OCI-LY7 (cell line): Measurements from ENCODE around the gene ADGRG3. TPM values are rescaled to one million over a fixed set of nuclear protein-coding genes. Genes with fewer than 3 reads are reported as not detected.

Source experiments
- BruUV-seq: library from RNA; stranded (reverse); fragments of 400-500 nt; replicated peaks from 2 replicates; lab custom pipeline; 2021; lab: Mats Ljungman, UMichigan
- CTCF ChIA-PET: fragments of 300-600 bp; sonication (Branson Sonifier 250); formaldehyde crosslinking; loops from one replicate; lab custom pipeline; 2022; ENCODE audit warnings: antibody characterized with exemption; ENCODE audit not compliant: unreplicated experiment; lab: Charles Lee
- POLR2A ChIA-PET: fragments of 300-600 bp; sonication (Branson Sonifier 250); formaldehyde crosslinking; loops from one replicate; lab custom pipeline; 2022; ENCODE audit warnings: antibody characterized with exemption; lab: Charles Lee
- DNase-seq: peaks from one replicate; pipeline ENCODE4 v3.0.0-alpha.2; 2015; ENCODE audit warnings: low spot score
- H2AFZ ChIP-seq: fragments of 200-600 bp; sonication (generic), shearing (Covaris generic); 2 replicates; pipeline ENCODE4 v1.6.1; 2014; ENCODE audit warnings: mild to moderate bottlenecking, antibody characterized with exemption, low read length, moderate library complexity
- H3K27ac ChIP-seq: fragments of 200-600 bp; sonication (generic); 2 replicates; pipeline ENCODE4 v1.5.1; 2014; ENCODE audit warnings: mixed run types, low read depth, mild to moderate bottlenecking, moderate library complexity, low read length, inconsistent platforms; ENCODE audit not compliant: poor library complexity, severe bottlenecking
- H3K36me3 ChIP-seq: fragments of 200-600 bp; sonication (generic); 2 replicates; pipeline ENCODE4 v1.6.1; 2014; ENCODE audit warnings: mild to moderate bottlenecking, antibody characterized with exemption, low read length, moderate library complexity, mixed read lengths; ENCODE audit not compliant: insufficient read depth
- H3K4me1 ChIP-seq: fragments of 200-600 bp; sonication (generic); 2 replicates; pipeline ENCODE4 v1.5.1; 2014; ENCODE audit warnings: mild to moderate bottlenecking, low read length; ENCODE audit not compliant: insufficient read depth, poor library complexity, severe bottlenecking
- H3K4me2 ChIP-seq: fragments of 200-600 bp; sonication (generic); 2 replicates; pipeline ENCODE4 v1.6.1; 2014; ENCODE audit warnings: mild to moderate bottlenecking, low read length
- H3K4me3 ChIP-seq: fragments of 200-600 bp; sonication (generic); 2 replicates; pipeline ENCODE4 v1.5.1; 2014; ENCODE audit warnings: mild to moderate bottlenecking, low read depth, low read length; ENCODE audit not compliant: poor library complexity, severe bottlenecking
- H3K79me2 ChIP-seq: fragments of 200-600 bp; sonication (generic); 2 replicates; pipeline ENCODE4 v1.6.1; 2016; ENCODE audit warnings: low read depth, mild to moderate bottlenecking, low read length, moderate library complexity, mixed read lengths; ENCODE audit not compliant: insufficient read depth
- H3K9me2 ChIP-seq: fragments of 200-600 bp; sonication (generic); 2 replicates; pipeline ENCODE4 v1.6.1; 2016; ENCODE audit warnings: mild to moderate bottlenecking, low read length, mixed read lengths; ENCODE audit not compliant: insufficient read depth
- H3K9me3 ChIP-seq: fragments of 200-600 bp; sonication (generic); 2 replicates; pipeline ENCODE4 v1.6.1; 2014; ENCODE audit warnings: mild to moderate bottlenecking, mixed run types, low read length, mixed read lengths
- H4K20me1 ChIP-seq: fragments of 200-600 bp; sonication (generic); 2 replicates; pipeline ENCODE4 v1.6.1; 2014; ENCODE audit warnings: mild to moderate bottlenecking, antibody characterized with exemption, low read length, moderate library complexity, mixed read lengths; ENCODE audit not compliant: insufficient read depth
- EZH2phosphoT487 ChIP-seq: fragments of 200-600 bp; sonication (generic); IDR thresholded peaks from 2 replicates; pipeline ENCODE4 v1.6.1; 2018; ENCODE audit warnings: low read depth, borderline replicate concordance, mild to moderate bottlenecking, mixed run types, antibody characterized with exemption, low read length, moderate library complexity, mixed read lengths
- intact Hi-C: fragments of 100-400 bp; cut with micrococcal nuclease; formaldehyde crosslinking; loops from one replicate; pipeline ENCODE4 v1.10.0; 2022; ENCODE audit not compliant: unreplicated experiment
- total RNA-seq, 2 experiments: library from RNA; depleted of rRNA in 1 of 2; stranded (reverse); fragments of >200 nt in 1 of 2; shearing (Covaris generic) in 1 of 2; gene quantifications; 2 replicates each; pipeline ENCODE4 v1.2.3, GENCODE V29; 2014 to 2022
- TF ChIP-seq, protein P1 (sequence below): fragments of 200-600 bp; sonication (generic); conservative IDR thresholded peaks from 2 replicates; pipeline ENCODE4 v1.5.1; 2014; ENCODE audit warnings: mild to moderate bottlenecking, antibody characterized with exemption, low read length, moderate library complexity, mixed read lengths

ADGRG3 gene
- total RNA-seq, 2 experiments from 2014 or later = not detected

- ChIA-PET POLR2A (no interaction called here), CTCF (no interaction called here)
- no peaks in the 10 kb centered on the region for H4K20me1 ChIP-seq
- intact Hi-C loops = loop anchor here (10.0 kb wide), 1 partner anchor 226 kb away; no protein-coding TSS in a partner anchor
- no peak overlapping the region for H2AFZ ChIP-seq
- H3K4me2 ChIP-seq = no peak overlapping the region
- no peaks in the 10 kb centered on the region for H3K9me2 ChIP-seq
- DNase-seq = no peak
- H3K79me2 ChIP-seq = no peaks in the 10 kb centered on the region
- no peaks in the 10 kb centered on the region for H3K9me3 ChIP-seq
- BruUV-seq = no TSS peak
- no peaks in the 10 kb centered on the region for H3K36me3 ChIP-seq
- H3K27ac ChIP-seq = no peak overlapping the region
- H3K4me1 ChIP-seq = no peaks in the 10 kb centered on the region
- H3K4me3 ChIP-seq = no peak overlapping the region
- TF ChIP-seq, protein P1, sequence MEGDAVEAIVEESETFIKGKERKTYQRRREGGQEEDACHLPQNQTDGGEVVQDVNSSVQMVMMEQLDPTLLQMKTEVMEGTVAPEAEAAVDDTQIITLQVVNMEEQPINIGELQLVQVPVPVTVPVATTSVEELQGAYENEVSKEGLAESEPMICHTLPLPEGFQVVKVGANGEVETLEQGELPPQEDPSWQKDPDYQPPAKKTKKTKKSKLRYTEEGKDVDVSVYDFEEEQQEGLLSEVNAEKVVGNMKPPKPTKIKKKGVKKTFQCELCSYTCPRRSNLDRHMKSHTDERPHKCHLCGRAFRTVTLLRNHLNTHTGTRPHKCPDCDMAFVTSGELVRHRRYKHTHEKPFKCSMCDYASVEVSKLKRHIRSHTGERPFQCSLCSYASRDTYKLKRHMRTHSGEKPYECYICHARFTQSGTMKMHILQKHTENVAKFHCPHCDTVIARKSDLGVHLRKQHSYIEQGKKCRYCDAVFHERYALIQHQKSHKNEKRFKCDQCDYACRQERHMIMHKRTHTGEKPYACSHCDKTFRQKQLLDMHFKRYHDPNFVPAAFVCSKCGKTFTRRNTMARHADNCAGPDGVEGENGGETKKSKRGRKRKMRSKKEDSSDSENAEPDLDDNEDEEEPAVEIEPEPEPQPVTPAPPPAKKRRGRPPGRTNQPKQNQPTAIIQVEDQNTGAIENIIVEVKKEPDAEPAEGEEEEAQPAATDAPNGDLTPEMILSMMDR = no peak
- no peak for TF ChIP-seq EZH2phosphoT487
Observed at GRCh38 chr16:57640612-57641011, 27.5 kb upstream of the ADGRG3 start.

GRCh38 chr16:57642160-57643135 lies 25.7 kb upstream of the ADGRG3 start:
- Histone ChIP-seq H3K27ac (no peak overlapping the region), H3K79me2 (no peaks in the 10 kb centered on the region), H3K9me2 (no peaks in the 10 kb centered on the region), H4K20me1 (no peaks in the 10 kb centered on the region), H3K4me3 (no peak overlapping the region), H3K9me3 (no peaks in the 10 kb centered on the region), H3K4me2 (no peak overlapping the region), H2AFZ (no peak overlapping the region), H3K36me3 (no peaks in the 10 kb centered on the region), H3K4me1 (no peaks in the 10 kb centered on the region)
- no TSS peak for BruUV-seq
- CTCF ChIA-PET = no interaction called here
- intact Hi-C loops = loop anchor here (10.0 kb wide), 1 partner anchor 228 kb away; no protein-coding TSS in a partner anchor
- POLR2A ChIA-PET = interaction anchor here (0.6 kb wide), 1 partner anchor 248 kb away, joined by 3 read pairs; no protein-coding TSS in a partner anchor
- DNase-seq = no peak
- TF ChIP-seq, protein P1 = no peak
- no peak for TF ChIP-seq EZH2phosphoT487
